ENCODE results near the gene LMF1.

DNA sequence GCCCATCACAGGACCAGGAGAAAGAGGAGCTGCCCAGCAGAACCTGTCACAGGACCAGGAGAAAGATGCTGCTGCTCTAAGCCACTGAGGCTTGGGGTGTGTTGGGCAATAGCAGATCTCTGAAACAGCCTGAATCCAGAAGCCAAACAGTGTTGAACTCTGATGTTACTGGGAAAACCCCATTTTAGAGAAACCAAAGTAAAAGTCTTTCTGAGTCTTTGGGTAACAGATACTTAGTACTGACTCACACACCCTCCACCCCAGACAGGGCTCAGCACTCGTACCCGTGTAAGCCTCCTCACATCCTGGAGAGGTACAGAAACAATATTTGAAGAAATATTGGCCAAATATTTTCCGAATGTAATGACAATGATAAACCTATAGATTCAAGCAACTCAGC is 87.4 kb downstream of the LMF1 start:
- TF ChIP-seq, protein P1, sequence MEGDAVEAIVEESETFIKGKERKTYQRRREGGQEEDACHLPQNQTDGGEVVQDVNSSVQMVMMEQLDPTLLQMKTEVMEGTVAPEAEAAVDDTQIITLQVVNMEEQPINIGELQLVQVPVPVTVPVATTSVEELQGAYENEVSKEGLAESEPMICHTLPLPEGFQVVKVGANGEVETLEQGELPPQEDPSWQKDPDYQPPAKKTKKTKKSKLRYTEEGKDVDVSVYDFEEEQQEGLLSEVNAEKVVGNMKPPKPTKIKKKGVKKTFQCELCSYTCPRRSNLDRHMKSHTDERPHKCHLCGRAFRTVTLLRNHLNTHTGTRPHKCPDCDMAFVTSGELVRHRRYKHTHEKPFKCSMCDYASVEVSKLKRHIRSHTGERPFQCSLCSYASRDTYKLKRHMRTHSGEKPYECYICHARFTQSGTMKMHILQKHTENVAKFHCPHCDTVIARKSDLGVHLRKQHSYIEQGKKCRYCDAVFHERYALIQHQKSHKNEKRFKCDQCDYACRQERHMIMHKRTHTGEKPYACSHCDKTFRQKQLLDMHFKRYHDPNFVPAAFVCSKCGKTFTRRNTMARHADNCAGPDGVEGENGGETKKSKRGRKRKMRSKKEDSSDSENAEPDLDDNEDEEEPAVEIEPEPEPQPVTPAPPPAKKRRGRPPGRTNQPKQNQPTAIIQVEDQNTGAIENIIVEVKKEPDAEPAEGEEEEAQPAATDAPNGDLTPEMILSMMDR (IDR thresholded peaks at IDR 0.05; ENCODE audit: low read depth, low read length, poor library complexity, severe bottlenecking) = no peak
- TF ChIP-seq EZH2phosphoT487 (IDR thresholded peaks at IDR 0.05; ENCODE audit: borderline replicate concordance, low read length) = no peak

Measured in DOHH2 (cell line).